MM.1S (cell line): Measurements from ENCODE around the gene TMEM272.

Experiments used
- CTCF ChIP-seq: fragments of 300-600 bp; sonication (generic); IDR thresholded peaks from 2 replicates; pipeline ENCODE4 v1.5.1; 2016; ENCODE audit warnings: antibody characterized with exemption, low read length, mixed read lengths
- EZH2 ChIP-seq: fragments of 300-600 bp; sonication (generic); optimal IDR thresholded peaks from 2 replicates; pipeline ENCODE3; 2017; ENCODE audit warnings: low read depth, mild to moderate bottlenecking, antibody characterized with exemption, low read length, mixed read lengths
- EZH2phosphoT487 ChIP-seq: fragments of 300-600 bp; sonication (generic); IDR thresholded peaks from 2 replicates; pipeline ENCODE4 v1.6.1; 2018; ENCODE audit warnings: antibody characterized with exemption, low read length

- TF ChIP-seq CTCF (no peak), EZH2 (no peak), EZH2phosphoT487 (no peak)
Observed at GRCh38 chr13:51805313-51805712, 39.7 kb downstream of the TMEM272 start.
